GM23248 (cell line): ENCODE data around the gene GJB5. TPM values are rescaled to one million over a fixed set of nuclear protein-coding genes. Genes with fewer than 3 reads are reported as not detected.

Experiments
- DNase-seq: peaks from one replicate; pipeline ENCODE4 v3.0.0-alpha.2; 2015
- H2AFZ ChIP-seq: fragments of 200-600 bp; sonication (generic); 2 replicates; pipeline ENCODE4 v1.6.1; 2016; ENCODE audit warnings: antibody characterized with exemption
- H3F3A ChIP-seq: fragments of 200-600 bp; sonication (generic); 2 replicates; pipeline ENCODE4 v1.6.1; 2016; ENCODE audit warnings: mild to moderate bottlenecking, antibody characterized with exemption, mixed run types; ENCODE audit not compliant: insufficient read depth
- H3K27ac ChIP-seq: fragments of 200-600 bp; sonication (generic); 2 replicates; pipeline ENCODE4 v1.5.1; 2016; ENCODE audit warnings: mild to moderate bottlenecking
- H3K27me3 ChIP-seq: fragments of 200-600 bp; sonication (generic); replicated peaks from 2 replicates; pipeline ENCODE4 v1.6.1; 2016; ENCODE audit warnings: mild to moderate bottlenecking; ENCODE audit not compliant: insufficient read depth
- H3K36me3 ChIP-seq: fragments of 200-600 bp; sonication (generic); 2 replicates; pipeline ENCODE4 v1.6.1; 2016; ENCODE audit warnings: low read depth, mild to moderate bottlenecking
- H3K4me1 ChIP-seq: fragments of 200-600 bp; sonication (generic); 2 replicates; pipeline ENCODE4 v1.6.1; 2016; ENCODE audit warnings: mild to moderate bottlenecking; ENCODE audit not compliant: insufficient read depth
- H3K4me2 ChIP-seq: fragments of 200-600 bp; sonication (generic); one replicate; pipeline ENCODE4 v1.6.1; 2016; ENCODE audit warnings: mild to moderate bottlenecking; ENCODE audit not compliant: unreplicated experiment
- H3K4me3 ChIP-seq: fragments of 200-600 bp; sonication (generic); 2 replicates; pipeline ENCODE4 v1.5.1; 2016; ENCODE audit warnings: mild to moderate bottlenecking
- H3K79me2 ChIP-seq: fragments of 200-600 bp; sonication (generic); 2 replicates; pipeline ENCODE4 v1.6.1; 2016; ENCODE audit warnings: mild to moderate bottlenecking; ENCODE audit not compliant: insufficient read depth
- H3K9ac ChIP-seq: fragments of 200-600 bp; sonication (generic); 2 replicates; pipeline ENCODE4 v1.6.1; 2016; ENCODE audit warnings: mild to moderate bottlenecking
- H3K9me2 ChIP-seq: fragments of 200-600 bp; sonication (generic); 2 replicates; pipeline ENCODE4 v1.6.1; 2016; ENCODE audit warnings: mixed run types, mild to moderate bottlenecking, moderate library complexity; ENCODE audit not compliant: insufficient read depth
- H3K9me3 ChIP-seq: fragments of 200-600 bp; sonication (generic); one replicate; pipeline ENCODE4 v1.6.1; 2017; ENCODE audit warnings: low read depth
- H4K20me1 ChIP-seq: fragments of 200-600 bp; sonication (generic); 2 replicates; pipeline ENCODE4 v1.6.0; 2016; ENCODE audit not compliant: insufficient read depth
- EZH2 ChIP-seq: fragments of 200-600 bp; sonication (generic); IDR thresholded peaks from 2 replicates; pipeline ENCODE4 v1.6.1; 2018; ENCODE audit warnings: antibody characterized with exemption, mild to moderate bottlenecking; ENCODE audit not compliant: insufficient read depth, poor library complexity, severe bottlenecking
- EZH2phosphoT487 ChIP-seq: fragments of 200-600 bp; sonication (generic); IDR thresholded peaks from 2 replicates; pipeline ENCODE4 v1.6.1; 2018; ENCODE audit warnings: antibody characterized with exemption, moderate library complexity, mild to moderate bottlenecking, low read depth; ENCODE audit not compliant: insufficient read depth
- WGBS, 2 experiments: methylation state at CpG; one replicate each; pipeline ENCODE4 v1.1.6; 2015 to 2017; ENCODE audit warnings: low lambda C conversion rate in 2 of 2, low coverage in 1 of 2; ENCODE audit errors: missing lambda C conversion rate in 2 of 2; 5-methylcytosine and 5-hydroxymethylcytosine counted together
- in situ Hi-C: fragments of 300-500 bp; cut with MboI; formaldehyde crosslinking; loops from 2 replicates; pipeline ENCODE4 v1.15.0; 2020
- polyA plus RNA-seq: library from polyadenylated mRNA; unstranded; fragments of >200 nt; fragmentation: Nextera tagmentation; extraction: Ambion mirVana; gene quantifications from 2 replicates; pipeline ENCODE4 v1.2.1, GENCODE V29; 2016
- total RNA-seq: library from RNA; depleted of rRNA; stranded (reverse); fragments of >200 nt; shearing (Covaris generic); gene quantifications from 2 replicates; pipeline ENCODE4 v1.2.3, GENCODE V29; 2014

GJB5 gene
- total and polyA plus RNA-seq, 2 experiments from 2014 or later: 0.23 TPM; not detected in 1

DNA sequence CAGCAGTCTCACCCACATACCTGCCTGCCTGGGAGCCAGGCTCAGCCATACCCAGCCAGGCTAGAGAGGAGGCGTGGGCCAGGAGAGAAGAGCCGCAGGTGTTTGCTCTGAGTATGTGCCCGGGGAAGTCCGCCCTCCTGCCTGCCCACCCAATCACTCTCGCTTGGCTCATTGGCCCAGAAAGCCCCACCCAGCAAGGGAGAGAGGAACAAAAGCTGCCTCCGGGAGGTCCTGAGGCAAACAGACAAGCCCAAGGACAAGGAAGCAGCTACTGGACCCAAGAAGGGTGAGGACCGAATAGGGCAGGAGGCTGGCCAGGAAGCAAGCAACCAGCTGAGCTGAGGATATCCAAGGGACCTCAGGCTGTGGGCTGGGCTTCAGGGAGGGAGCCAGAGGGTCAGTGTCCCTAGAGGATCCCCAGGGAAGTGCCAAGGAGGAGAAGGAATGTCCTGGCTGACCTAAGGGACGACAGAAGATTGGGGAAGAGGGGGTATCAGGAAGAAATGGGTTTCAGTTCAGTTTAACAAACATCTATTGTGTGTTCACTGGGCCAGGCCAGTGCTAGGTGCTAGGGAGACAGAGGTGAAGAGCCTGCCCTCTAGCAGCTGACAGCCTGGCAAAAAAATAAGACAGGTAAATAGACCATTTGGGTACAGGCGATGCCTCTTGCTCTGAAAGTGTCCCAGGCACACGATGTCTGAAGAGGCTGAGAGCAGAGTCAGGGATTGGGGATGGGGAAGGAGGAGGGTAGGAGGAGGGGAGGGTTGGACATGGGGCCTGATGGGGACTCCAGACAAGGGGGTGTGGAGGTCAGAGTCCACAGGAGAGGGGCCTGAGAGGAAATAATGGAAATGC is 4.9 kb downstream of the GJB5 start, which contains the start of gene GJB4:
Gene GJB4 (plus strand): TSS at position 238 of the 855 bp plus-strand sequence. CDS start 1,515 bp downstream, outside the sequence.
- Histone ChIP-seq H3K9ac (no peak within 1 kb of the TSS), H3K36me3 (no peaks in the 10 kb centered on the region), H3K4me3 (no peak within 1 kb of the TSS), H2AFZ (no peak within 1 kb of the TSS), H3K9me2 (no peaks in the 10 kb centered on the region), H3K27me3 (no peaks in the 10 kb centered on the region), H3K4me2 (no peak within 1 kb of the TSS), H3K27ac (no peak within 1 kb of the TSS), H3K4me1 (peaks cover 10% of the 10 kb centered on the region), H3F3A (no peaks in the 10 kb centered on the region), H3K79me2 (no peaks in the 10 kb centered on the region), H3K9me3 (no peaks in the 10 kb centered on the region), H4K20me1 (no peaks in the 10 kb centered on the region)
- DNase-seq: no peak
- TF ChIP-seq EZH2: no peak
- no peak for TF ChIP-seq EZH2phosphoT487
- in situ Hi-C loops: no loop called here
- 52% methylated on average over 10 of the region's 10 CpGs for WGBS, 2 experiments

DNA sequence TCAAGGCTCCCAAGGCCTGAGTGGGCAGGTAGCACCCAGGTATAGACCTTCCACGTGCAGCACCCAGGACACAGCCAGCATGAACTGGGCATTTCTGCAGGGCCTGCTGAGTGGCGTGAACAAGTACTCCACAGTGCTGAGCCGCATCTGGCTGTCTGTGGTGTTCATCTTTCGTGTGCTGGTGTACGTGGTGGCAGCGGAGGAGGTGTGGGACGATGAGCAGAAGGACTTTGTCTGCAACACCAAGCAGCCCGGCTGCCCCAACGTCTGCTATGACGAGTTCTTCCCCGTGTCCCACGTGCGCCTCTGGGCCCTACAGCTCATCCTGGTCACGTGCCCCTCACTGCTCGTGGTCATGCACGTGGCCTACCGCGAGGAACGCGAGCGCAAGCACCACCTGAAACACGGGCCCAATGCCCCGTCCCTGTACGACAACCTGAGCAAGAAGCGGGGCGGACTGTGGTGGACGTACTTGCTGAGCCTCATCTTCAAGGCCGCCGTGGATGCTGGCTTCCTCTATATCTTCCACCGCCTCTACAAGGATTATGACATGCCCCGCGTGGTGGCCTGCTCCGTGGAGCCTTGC is 6.4 kb downstream of the GJB5 start:
- Histone ChIP-seq H2AFZ (no peak overlapping the region), H3K9ac (no peak overlapping the region), H4K20me1 (no peaks in the 10 kb centered on the region), H3K4me2 (no peak overlapping the region), H3K27ac (no peak overlapping the region), H3K9me3 (no peaks in the 10 kb centered on the region), H3K9me2 (no peaks in the 10 kb centered on the region), H3K4me3 (no peak overlapping the region), H3F3A (no peaks in the 10 kb centered on the region), H3K4me1 (peaks cover 10% of the 10 kb centered on the region), H3K36me3 (no peaks in the 10 kb centered on the region), H3K27me3 (0 out of 2 replicates have a peak, but pooled peaks cover 14% of the 10 kb centered on the region), H3K79me2 (no peaks in the 10 kb centered on the region)
- 83 to 92% methylated on average over 18 to 33 of the region's 33 CpGs for WGBS, 2 experiments
- no peak for DNase-seq
- TF ChIP-seq EZH2phosphoT487 (no peak), EZH2 (no peak)
- in situ Hi-C loops: no loop called here

DNA sequence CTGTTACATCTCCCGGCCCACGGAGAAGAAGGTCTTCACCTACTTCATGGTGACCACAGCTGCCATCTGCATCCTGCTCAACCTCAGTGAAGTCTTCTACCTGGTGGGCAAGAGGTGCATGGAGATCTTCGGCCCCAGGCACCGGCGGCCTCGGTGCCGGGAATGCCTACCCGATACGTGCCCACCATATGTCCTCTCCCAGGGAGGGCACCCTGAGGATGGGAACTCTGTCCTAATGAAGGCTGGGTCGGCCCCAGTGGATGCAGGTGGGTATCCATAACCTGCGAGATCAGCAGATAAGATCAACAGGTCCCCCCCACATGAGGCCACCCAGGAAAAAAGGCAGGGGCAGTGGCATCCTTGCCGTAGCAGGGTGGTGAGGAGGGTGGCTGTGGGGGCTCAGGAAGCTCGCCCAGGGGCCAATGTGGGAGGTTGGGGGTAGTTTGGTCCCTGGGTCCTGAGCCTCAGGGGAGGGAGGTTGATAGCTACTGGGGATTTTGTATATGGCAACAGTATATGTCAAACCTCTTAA is 7.0 kb downstream of the GJB5 start:
- 72 to 75% methylated on average over 13 of the region's 13 CpGs for WGBS, 2 experiments
- Histone ChIP-seq H3K9ac (no peak overlapping the region), H3K27ac (no peak overlapping the region), H3K27me3 (0 out of 2 replicates have a peak, but pooled peaks cover 20% of the 10 kb centered on the region), H2AFZ (no peak overlapping the region), H4K20me1 (no peaks in the 10 kb centered on the region), H3K4me3 (no peak overlapping the region), H3K9me2 (no peaks in the 10 kb centered on the region), H3K9me3 (no peaks in the 10 kb centered on the region), H3K36me3 (no peaks in the 10 kb centered on the region), H3K4me1 (peaks cover 10% of the 10 kb centered on the region), H3K79me2 (no peaks in the 10 kb centered on the region), H3K4me2 (no peak overlapping the region), H3F3A (no peaks in the 10 kb centered on the region)
- TF ChIP-seq EZH2phosphoT487 (no peak), EZH2 (no peak)
- no peak for DNase-seq
- in situ Hi-C loops: no loop called here

DNA sequence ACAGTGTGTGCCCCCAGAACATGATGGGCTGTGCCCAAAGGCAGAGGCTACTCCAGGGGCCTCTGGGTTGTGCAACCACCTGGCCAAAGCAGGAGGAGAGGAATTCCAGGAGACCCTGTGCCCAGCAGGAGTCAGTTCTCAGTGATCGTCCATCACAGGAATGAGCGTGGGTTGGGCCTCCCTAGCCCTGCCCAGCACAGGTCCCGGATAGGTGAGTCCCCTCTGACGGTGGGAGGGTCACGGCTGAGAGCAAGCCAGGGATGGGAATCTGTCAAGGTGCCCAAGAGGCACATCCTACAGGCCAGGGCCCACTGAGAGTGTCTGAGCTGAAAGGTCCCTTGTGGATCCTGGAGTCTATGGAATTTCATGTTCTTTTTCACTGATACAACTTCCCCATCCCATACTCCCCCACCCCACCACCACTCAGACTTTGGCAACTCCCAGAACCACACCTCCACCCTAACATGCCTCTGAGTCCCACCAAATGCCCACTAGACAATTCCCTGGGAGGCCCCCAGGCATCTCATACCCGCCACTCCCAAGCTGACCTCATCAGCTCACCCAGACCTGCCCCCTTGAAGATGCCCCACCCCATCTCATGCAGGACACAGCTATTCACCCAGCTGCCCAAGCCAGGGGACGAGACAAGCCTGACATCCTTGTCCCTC is 7.8 kb downstream of the GJB5 start:
- no peaks in the 10 kb centered on the region for H3K36me3 ChIP-seq
- H3K4me1 ChIP-seq: peaks cover 10% of the 10 kb centered on the region
- no peak for TF ChIP-seq EZH2phosphoT487
- TF ChIP-seq EZH2: no peak
- in situ Hi-C loops: no loop called here
- H2AFZ ChIP-seq: no peak overlapping the region
- H3K27me3 ChIP-seq: 0 out of 2 replicates have a peak, but pooled peaks cover 21% of the 10 kb centered on the region
- no peak for DNase-seq
- H4K20me1 ChIP-seq: no peaks in the 10 kb centered on the region
- H3K9ac ChIP-seq: no peak overlapping the region
- H3K79me2 ChIP-seq: no peaks in the 10 kb centered on the region
- WGBS, 2 experiments: 35 to 38% methylated on average over 6 to 7 of the region's 7 CpGs
- H3K9me3 ChIP-seq: no peaks in the 10 kb centered on the region
- no peaks in the 10 kb centered on the region for H3F3A ChIP-seq
- no peaks in the 10 kb centered on the region for H3K9me2 ChIP-seq
- H3K4me3 ChIP-seq: no peak overlapping the region
- no peak overlapping the region for H3K4me2 ChIP-seq
- no peak overlapping the region for H3K27ac ChIP-seq
